ENCODE data around the gene WDR35. TPM values are rescaled to one million over a fixed set of nuclear protein-coding genes. Genes with fewer than 3 reads are reported as not detected.

Gene WDR35
- 13.4 and 13.8 TPM in 2 replicates for total RNA-seq (2012; rRNA removed)

DNA sequence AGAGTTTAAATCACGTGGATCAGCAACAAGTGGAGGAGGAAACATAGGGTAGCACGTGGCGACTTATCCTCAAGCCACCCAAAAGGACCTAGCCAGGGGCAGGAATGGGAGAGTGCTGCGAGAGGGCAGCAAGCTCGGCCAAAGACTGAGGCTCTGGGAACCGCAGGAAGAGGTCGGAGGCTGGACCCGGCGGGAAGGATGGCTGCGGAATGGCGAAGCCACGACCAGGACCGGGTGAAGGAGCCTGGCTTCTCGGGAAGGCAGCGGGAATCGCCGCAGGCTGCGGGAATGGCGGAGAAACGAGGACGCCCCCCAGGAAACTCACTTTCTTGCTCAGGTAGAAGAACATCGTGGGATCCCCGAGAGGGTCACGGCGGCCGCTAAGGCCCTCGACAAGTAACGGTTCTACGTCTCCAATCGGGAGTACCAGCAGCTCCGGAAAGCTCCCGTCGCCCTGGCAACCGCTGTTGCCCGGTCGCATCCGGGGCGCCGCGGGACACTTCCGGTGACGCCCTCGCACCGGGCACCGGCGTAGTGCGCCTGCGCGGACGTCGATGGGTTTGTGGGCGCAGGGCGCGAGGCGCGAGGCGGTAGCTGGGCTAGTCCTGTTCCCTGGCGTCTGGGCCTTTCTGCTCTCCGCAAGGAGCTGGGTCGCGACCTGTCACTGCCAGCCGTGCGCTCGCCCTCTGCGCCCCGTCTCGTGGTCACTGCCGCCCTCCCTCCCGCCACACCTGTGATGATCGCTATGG, at the start of gene WDR35:
Gene WDR35, minus strand, starts transcription at position 439 of the 749 bp plus-strand sequence. Its CDS starts 90 bp downstream, at position 349.
- Histone ChIP-seq H3K4me2 (ENCODE audit: low read length) (peak within 1 kb of the TSS; percentile 82), H3K36me3 (ENCODE audit: insufficient read depth, low read length) (peaks cover 2% of the 10 kb centered on the region), H3K27me3 (ENCODE audit: control insufficient read depth, insufficient read depth, low read length) (no peaks in the 10 kb centered on the region), H3K9ac (ENCODE audit: low read depth, low read length) (peak within 1 kb of the TSS; percentile 81), H3K4me1 (ENCODE audit: control insufficient read depth, insufficient read depth, low read length) (peaks cover 4% of the 10 kb centered on the region), H3K4me3 (ENCODE audit: low read length) (peak within 1 kb of the TSS; percentile 88), H3K9me3 (replicated peaks; ENCODE audit: low read length) (no peaks in the 10 kb centered on the region)

DNA sequence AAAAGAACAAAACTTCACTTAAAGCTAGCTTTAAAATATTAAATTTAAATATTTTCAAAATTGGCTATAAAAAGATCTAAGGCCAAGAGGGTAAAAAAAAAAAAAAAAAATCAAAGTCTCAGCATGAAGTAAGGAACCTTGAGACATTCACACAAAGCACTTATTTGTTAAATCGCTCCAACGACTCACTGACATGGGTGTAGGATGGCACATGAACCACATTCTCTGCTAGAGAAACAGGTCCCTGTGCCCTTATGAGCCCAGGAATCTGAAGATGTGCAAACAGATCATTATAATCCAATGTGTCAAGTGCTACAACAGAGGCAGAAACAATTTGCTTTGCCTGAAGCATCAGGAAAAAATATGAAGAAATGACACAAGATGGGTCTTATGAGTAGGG, 47.8 kb upstream of the WDR35 start:
- peaks cover 17% of the 10 kb centered on the region for H3K4me1 ChIP-seq (ENCODE audit: control insufficient read depth, insufficient read depth, low read length)
- H3K4me3 ChIP-seq (ENCODE audit: low read length): no peak overlapping the region
- H3K36me3 ChIP-seq (ENCODE audit: insufficient read depth, low read length): peaks cover 72% of the 10 kb centered on the region
- H3K27me3 ChIP-seq (ENCODE audit: control insufficient read depth, insufficient read depth, low read length): no peaks in the 10 kb centered on the region
- H3K9me3 ChIP-seq (replicated peaks; ENCODE audit: low read length): no peaks in the 10 kb centered on the region
- H3K4me2 ChIP-seq (ENCODE audit: low read length): no peak overlapping the region
- no peak overlapping the region for H3K9ac ChIP-seq (ENCODE audit: low read depth, low read length)

DNA sequence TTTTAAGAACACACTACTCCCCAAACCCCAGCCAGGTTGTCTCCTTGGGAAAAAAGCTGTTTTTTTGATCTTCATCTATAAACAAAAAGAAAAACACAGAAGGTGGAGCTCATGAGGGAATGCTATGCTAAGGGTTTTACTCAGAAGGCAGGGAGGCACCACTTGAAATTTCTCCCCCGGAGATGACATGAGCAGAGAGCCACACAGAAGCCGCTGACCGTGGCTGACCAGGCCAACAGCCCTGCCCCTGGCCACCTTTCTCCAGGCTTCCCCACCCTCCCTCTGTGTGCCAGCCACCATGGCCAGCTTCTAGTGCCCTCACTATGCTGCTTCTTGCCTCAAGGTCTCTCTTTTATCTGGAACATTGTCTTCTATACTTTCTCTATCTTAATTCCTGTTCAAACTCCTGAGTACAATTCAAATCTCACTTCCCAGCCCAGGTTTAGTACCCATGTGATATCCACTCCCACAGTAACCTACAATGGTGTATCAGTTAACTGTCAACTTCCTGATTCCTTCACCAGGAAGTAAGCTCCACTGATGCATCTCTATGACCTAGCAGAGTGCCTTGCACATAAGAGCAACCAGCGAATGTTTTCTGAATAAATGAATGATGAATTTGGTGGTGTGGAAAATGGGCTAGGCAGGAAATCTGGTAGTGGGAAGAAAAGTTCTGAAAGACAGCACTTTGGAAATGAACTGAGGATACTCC, 46.2 kb upstream of the WDR35 start:
- H3K4me1 ChIP-seq (ENCODE audit: control insufficient read depth, insufficient read depth, low read length): peaks cover 10% of the 10 kb centered on the region
- H3K27me3 ChIP-seq (ENCODE audit: control insufficient read depth, insufficient read depth, low read length): no peaks in the 10 kb centered on the region
- H3K9ac ChIP-seq (ENCODE audit: low read depth, low read length): no peak overlapping the region
- H3K4me2 ChIP-seq (ENCODE audit: low read length): no peak overlapping the region
- peaks cover 88% of the 10 kb centered on the region for H3K36me3 ChIP-seq (ENCODE audit: insufficient read depth, low read length)
- no peak overlapping the region for H3K4me3 ChIP-seq (ENCODE audit: low read length)
- H3K9me3 ChIP-seq (replicated peaks; ENCODE audit: low read length): no peaks in the 10 kb centered on the region

DNA sequence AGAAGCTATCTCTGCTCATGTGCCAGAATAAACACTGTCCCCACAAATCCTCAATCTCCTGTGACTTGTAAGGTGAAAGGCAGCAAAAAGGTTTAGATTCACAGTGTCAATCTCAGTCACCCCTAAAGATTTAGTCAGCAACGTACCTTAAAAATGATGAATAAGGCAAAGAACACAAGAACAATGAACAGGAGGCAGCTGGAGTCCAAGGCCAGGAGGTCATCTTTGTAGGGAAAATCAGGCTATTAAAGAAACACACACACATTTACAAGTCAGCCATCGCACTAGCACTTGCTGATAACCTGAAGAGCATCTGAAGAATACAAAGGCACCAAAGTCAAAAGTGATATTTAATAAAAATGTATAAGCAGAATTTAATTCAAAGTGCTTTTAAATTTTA, 44.9 kb upstream of the WDR35 start:
- Histone ChIP-seq H3K36me3 (ENCODE audit: insufficient read depth, low read length) (peaks cover 92% of the 10 kb centered on the region), H3K9ac (ENCODE audit: low read depth, low read length) (no peak overlapping the region), H3K9me3 (replicated peaks; ENCODE audit: low read length) (no peaks in the 10 kb centered on the region), H3K4me1 (ENCODE audit: control insufficient read depth, insufficient read depth, low read length) (no peaks in the 10 kb centered on the region), H3K4me3 (ENCODE audit: low read length) (no peak overlapping the region), H3K27me3 (ENCODE audit: control insufficient read depth, insufficient read depth, low read length) (no peaks in the 10 kb centered on the region), H3K4me2 (ENCODE audit: low read length) (no peak overlapping the region)

DNA sequence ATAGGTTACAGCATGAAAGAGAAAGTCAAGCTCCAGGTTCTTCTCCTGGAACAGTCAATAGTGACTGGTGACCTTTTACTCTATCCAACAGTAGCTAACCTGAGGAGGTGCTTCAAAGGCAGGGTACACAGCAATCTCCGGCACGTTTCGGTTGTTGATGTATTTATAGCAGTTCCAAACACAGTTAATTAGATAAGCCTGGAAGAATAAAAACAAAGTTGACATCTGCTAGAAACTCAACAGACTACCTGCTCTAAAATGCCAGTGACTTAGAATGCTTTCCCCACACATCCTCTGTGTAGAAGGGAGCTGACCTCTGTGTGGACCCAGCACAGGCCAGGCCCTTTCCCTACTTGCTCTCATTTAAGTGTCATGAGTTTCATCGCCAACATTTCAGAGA, 44.3 kb upstream of the WDR35 start:
- Histone ChIP-seq H3K9me3 (replicated peaks; ENCODE audit: low read length) (no peaks in the 10 kb centered on the region), H3K27me3 (ENCODE audit: control insufficient read depth, insufficient read depth, low read length) (no peaks in the 10 kb centered on the region), H3K4me2 (ENCODE audit: low read length) (no peak overlapping the region), H3K4me1 (ENCODE audit: control insufficient read depth, insufficient read depth, low read length) (no peaks in the 10 kb centered on the region), H3K9ac (ENCODE audit: low read depth, low read length) (no peak overlapping the region), H3K36me3 (ENCODE audit: insufficient read depth, low read length) (peaks cover 94% of the 10 kb centered on the region), H3K4me3 (ENCODE audit: low read length) (no peak overlapping the region)

DNA sequence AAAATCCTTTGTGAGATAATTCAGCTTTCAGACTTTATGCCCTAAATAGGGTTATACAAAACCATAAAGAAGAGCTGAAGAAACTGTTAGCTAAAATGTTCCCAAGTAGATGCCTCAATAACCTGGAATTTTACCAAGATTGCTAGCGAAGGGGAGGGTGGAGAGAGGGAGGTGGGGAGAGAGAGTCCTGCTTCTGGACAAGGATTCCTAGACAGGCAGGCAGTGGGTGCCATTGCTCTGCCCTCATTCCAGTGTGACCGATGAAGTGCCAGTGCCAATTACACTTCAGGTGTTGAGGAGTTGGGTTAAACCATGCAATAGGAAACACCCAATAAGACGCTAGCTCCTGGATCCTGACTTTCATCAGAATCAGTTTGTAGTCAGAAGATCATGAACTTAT, 43.4 kb upstream of the WDR35 start:
- no peaks in the 10 kb centered on the region for H3K27me3 ChIP-seq (ENCODE audit: control insufficient read depth, insufficient read depth, low read length)
- H3K9me3 ChIP-seq (replicated peaks; ENCODE audit: low read length): no peaks in the 10 kb centered on the region
- peaks cover 94% of the 10 kb centered on the region for H3K36me3 ChIP-seq (ENCODE audit: insufficient read depth, low read length)
- H3K4me1 ChIP-seq (ENCODE audit: control insufficient read depth, insufficient read depth, low read length): no peaks in the 10 kb centered on the region
- no peak overlapping the region for H3K4me3 ChIP-seq (ENCODE audit: low read length)
- H3K4me2 ChIP-seq (ENCODE audit: low read length): no peak overlapping the region
- H3K9ac ChIP-seq (ENCODE audit: low read depth, low read length): no peak overlapping the region

DNA sequence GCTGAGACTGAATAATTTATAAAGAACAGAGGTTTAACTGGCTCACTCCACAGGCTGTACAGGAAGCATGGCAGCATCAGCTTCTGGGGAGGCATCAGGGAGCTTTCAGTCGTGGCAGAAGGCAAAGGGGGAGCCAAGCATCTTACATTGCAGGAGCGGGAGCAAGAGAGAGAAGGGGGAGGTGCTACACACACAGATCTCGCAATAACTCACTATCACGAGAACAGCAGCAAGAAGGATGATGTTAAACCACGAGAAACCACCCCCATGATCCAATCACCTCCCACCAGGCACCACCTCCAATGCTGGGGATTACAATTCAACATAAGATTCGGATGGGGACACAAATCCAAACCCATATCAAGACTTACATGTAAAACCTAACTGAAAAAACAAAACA, 40.3 kb upstream of the WDR35 start:
- H3K4me1 ChIP-seq (ENCODE audit: control insufficient read depth, insufficient read depth, low read length): peaks cover 9% of the 10 kb centered on the region
- no peaks in the 10 kb centered on the region for H3K9me3 ChIP-seq (replicated peaks; ENCODE audit: low read length)
- no peaks in the 10 kb centered on the region for H3K27me3 ChIP-seq (ENCODE audit: control insufficient read depth, insufficient read depth, low read length)
- H3K9ac ChIP-seq (ENCODE audit: low read depth, low read length): no peak overlapping the region
- peaks cover 78% of the 10 kb centered on the region for H3K36me3 ChIP-seq (ENCODE audit: insufficient read depth, low read length)
- no peak overlapping the region for H3K4me2 ChIP-seq (ENCODE audit: low read length)
- no peak overlapping the region for H3K4me3 ChIP-seq (ENCODE audit: low read length)

DNA sequence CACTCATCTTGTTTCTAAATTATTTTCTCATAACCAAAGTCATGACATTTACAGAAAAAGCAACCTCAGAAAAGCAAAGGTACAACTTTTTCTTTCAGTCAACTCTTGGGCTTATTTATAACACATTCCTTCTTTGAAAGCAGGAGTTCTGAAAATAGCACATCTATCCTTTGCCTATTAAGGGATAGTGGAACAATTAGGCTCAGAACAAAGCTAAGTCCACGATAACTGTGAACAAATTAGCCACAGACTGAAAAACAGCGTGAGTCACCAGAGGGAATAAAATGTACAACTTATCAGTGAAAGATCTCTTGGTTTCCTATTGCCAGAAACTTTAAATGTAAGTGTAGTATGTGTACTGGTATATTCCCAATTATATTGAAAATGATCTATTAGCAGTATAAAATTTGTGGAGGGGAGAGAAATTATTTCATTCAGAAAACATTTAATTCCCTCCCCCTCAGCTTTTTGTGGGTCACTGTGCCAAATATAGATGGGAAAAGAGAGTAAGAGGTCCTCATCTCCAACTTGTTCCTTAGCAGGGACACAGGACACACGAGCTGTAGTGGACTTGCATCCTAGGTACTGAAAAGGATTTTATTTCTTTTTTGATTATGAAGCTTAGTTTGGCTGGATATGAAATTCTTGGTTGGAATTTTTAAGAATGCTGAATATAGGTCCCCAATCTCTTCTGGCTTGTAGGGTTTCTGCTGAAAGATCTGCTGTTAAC, 38.0 kb upstream of the WDR35 start:
- Histone ChIP-seq H3K9me3 (replicated peaks; ENCODE audit: low read length) (no peaks in the 10 kb centered on the region), H3K4me2 (ENCODE audit: low read length) (peak overlapping the region; percentile 3), H3K36me3 (ENCODE audit: insufficient read depth, low read length) (peaks cover 55% of the 10 kb centered on the region), H3K9ac (ENCODE audit: low read depth, low read length) (no peak overlapping the region), H3K27me3 (ENCODE audit: control insufficient read depth, insufficient read depth, low read length) (no peaks in the 10 kb centered on the region), H3K4me1 (ENCODE audit: control insufficient read depth, insufficient read depth, low read length) (peaks cover 9% of the 10 kb centered on the region), H3K4me3 (ENCODE audit: low read length) (no peak overlapping the region)

DNA sequence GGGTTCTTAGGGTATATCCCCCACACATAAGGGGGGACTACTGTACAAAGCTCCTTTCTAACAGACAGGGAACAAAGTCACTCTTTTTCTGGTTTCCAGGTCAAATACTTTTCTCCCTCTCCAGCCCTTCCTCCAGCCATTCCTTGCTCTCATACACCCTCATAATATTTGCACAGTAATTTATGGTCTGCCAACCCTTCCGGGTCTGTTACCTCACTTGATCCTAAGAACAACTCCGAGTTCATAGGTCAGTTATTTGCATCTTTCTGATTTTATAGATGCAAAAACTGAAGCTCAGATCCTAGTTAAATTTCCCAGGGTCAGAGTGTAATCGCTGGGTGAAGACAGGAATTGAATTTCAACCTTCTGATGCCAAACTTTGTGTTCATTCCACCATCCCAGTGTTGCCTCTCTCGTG, 37.4 kb upstream of the WDR35 start:
- H3K4me1 ChIP-seq (ENCODE audit: control insufficient read depth, insufficient read depth, low read length): peaks cover 9% of the 10 kb centered on the region
- no peak overlapping the region for H3K9ac ChIP-seq (ENCODE audit: low read depth, low read length)

DNA sequence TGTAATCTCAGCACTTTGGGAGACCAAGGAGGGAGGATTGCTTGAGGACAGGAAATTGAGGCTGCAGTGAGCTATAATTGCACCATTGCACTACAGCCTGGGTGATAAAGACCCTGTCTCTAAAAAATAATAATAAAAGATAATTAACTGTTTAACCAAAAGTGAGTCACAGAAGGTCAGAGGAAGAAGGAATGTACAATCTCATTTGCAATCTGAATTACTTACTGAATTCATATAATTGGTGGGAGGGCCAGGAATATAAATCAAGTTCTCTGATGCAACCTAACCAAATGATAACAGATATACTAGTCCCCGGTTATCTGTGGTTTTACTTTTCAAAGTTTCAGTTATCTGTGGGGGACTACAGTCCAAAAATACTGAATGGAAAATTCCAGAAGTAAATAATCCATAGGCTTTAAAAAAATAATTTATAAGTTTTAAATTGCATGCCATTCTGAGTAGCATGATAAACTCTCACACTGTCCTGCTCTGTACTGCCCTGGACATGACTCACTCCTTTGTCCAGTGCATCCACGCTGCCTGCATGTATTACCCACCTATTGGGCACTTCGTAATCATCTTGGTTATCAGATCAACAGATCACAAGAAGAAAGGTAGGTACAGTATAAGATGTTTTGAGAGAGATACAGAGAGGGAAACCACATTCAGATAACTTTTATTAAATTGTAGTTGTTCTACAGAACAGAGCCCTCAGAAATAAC, 35.3 kb upstream of the WDR35 start:
- H3K4me1 ChIP-seq (ENCODE audit: control insufficient read depth, insufficient read depth, low read length): peaks cover 9% of the 10 kb centered on the region
- peaks cover 29% of the 10 kb centered on the region for H3K36me3 ChIP-seq (ENCODE audit: insufficient read depth, low read length)
- no peaks in the 10 kb centered on the region for H3K27me3 ChIP-seq (ENCODE audit: control insufficient read depth, insufficient read depth, low read length)
- no peak overlapping the region for H3K4me3 ChIP-seq (ENCODE audit: low read length)
- H3K9ac ChIP-seq (ENCODE audit: low read depth, low read length): no peak overlapping the region
- H3K9me3 ChIP-seq (replicated peaks; ENCODE audit: low read length): no peaks in the 10 kb centered on the region
- H3K4me2 ChIP-seq (ENCODE audit: low read length): no peak overlapping the region

More for the DNA sequence above, 37.4 kb upstream of the WDR35 start:
- peaks cover 49% of the 10 kb centered on the region for H3K36me3 ChIP-seq (ENCODE audit: insufficient read depth, low read length)
- no peak overlapping the region for H3K4me2 ChIP-seq (ENCODE audit: low read length)
- H3K9me3 ChIP-seq (replicated peaks; ENCODE audit: low read length): no peaks in the 10 kb centered on the region
- no peaks in the 10 kb centered on the region for H3K27me3 ChIP-seq (ENCODE audit: control insufficient read depth, insufficient read depth, low read length)
- no peak overlapping the region for H3K4me3 ChIP-seq (ENCODE audit: low read length)

DNA sequence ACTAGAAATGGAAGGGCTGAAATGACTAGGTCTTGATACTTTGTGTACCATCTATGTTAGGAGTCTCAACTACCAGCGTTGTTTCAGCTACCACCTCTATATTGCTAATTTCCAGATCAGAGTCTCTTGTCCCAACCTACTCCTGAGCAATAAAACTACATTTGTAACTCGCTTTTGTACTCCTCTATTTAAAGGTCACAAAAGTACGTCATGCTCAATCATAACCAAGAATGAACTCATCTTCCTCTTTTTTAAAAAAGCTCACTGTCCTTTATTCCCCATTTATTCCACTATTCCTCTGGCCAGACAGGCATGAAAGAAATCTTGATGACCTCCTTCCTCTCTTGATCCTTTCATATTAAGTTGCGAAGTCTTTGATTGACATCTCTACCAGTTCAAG, 33.8 kb upstream of the WDR35 start:
- Histone ChIP-seq H3K9ac (ENCODE audit: low read depth, low read length) (no peak overlapping the region), H3K4me1 (ENCODE audit: control insufficient read depth, insufficient read depth, low read length) (peaks cover 9% of the 10 kb centered on the region), H3K4me2 (ENCODE audit: low read length) (no peak overlapping the region), H3K9me3 (replicated peaks; ENCODE audit: low read length) (no peaks in the 10 kb centered on the region), H3K4me3 (ENCODE audit: low read length) (no peak overlapping the region), H3K27me3 (ENCODE audit: control insufficient read depth, insufficient read depth, low read length) (no peaks in the 10 kb centered on the region), H3K36me3 (ENCODE audit: insufficient read depth, low read length) (peaks cover 15% of the 10 kb centered on the region)

All from skeletal muscle satellite cell (primary cell).